Neural progenitor cell (in vitro differentiated cells): ENCODE measurements around the gene TVP23A.

Experiments
- CTCF ChIP-seq: fragments of 200-600 bp; sonication (generic); IDR thresholded peaks from 2 replicates; pipeline ENCODE4 v1.5.1; 2017; ENCODE audit warnings: antibody characterized with exemption, mild to moderate bottlenecking
- EZH2 ChIP-seq: fragments of 200-600 bp; sonication (generic); IDR thresholded peaks from 2 replicates; pipeline ENCODE4 v1.6.1; 2017; ENCODE audit warnings: antibody characterized with exemption, mild to moderate bottlenecking, moderate library complexity
- EZH2phosphoT487 ChIP-seq: fragments of 200-600 bp; sonication (generic); IDR thresholded peaks from 2 replicates; pipeline ENCODE4 v1.6.1; 2017; ENCODE audit warnings: antibody characterized with exemption

GRCh38 chr16:10731790-10732189, 86.8 kb downstream of the TVP23A start:
- TF ChIP-seq EZH2 (no peak), CTCF (no peak), EZH2phosphoT487 (no peak)
